Activated CD4-positive, alpha-beta T cell treated with anti-CD3 and anti-CD28 coated beads, Interleukin-2, amount 10 ng/mL, durations not matched to agents 7 days and 5 days (primary cell): ENCODE data around the gene FGF22. TPM values are rescaled to one million over a fixed set of nuclear protein-coding genes. Genes with fewer than 3 reads are reported as not detected.

Experiments
- CTCF ChIA-PET: fragments of 350-600 bp; sonication (Branson Sonifier 250); formaldehyde crosslinking; loops from one replicate; lab custom pipeline; 2021; ENCODE audit warnings: antibody characterized with exemption; lab: Charles Lee
- POLR2A ChIA-PET: fragments of 350-600 bp; sonication (Branson Sonifier 250); formaldehyde crosslinking; loops from one replicate; lab custom pipeline; 2021; ENCODE audit warnings: antibody characterized with exemption; lab: Charles Lee
- DNase-seq: peaks from one replicate; pipeline ENCODE4 v3.0.0-alpha.2; 2020
- H3K27ac Mint-ChIP-seq: one replicate; pipeline ENCODE4 v1.8.0; 2021; ENCODE audit warnings: mild to moderate bottlenecking, moderate library complexity, mixed read lengths
- H3K27me3 Mint-ChIP-seq: one replicate; pipeline ENCODE4 v1.8.0; 2021; ENCODE audit warnings: mixed read lengths
- H3K36me3 Mint-ChIP-seq: one replicate; pipeline ENCODE4 v1.8.0; 2021; ENCODE audit warnings: low read depth, mixed read lengths
- H3K4me1 Mint-ChIP-seq: one replicate; pipeline ENCODE4 v1.8.0; 2021; ENCODE audit warnings: mixed read lengths
- H3K4me3 Mint-ChIP-seq: one replicate; pipeline ENCODE4 v1.8.0; 2021; ENCODE audit warnings: mild to moderate bottlenecking, moderate library complexity, mixed read lengths
- H3K9me3 Mint-ChIP-seq: one replicate; pipeline ENCODE4 v1.8.0; 2021; ENCODE audit warnings: mixed read lengths
- total RNA-seq, 2 experiments: library from RNA; stranded (reverse); gene quantifications; one replicate each; pipeline ENCODE4 v1.2.3, GENCODE V29; 2021

The FGF22 gene
- total RNA-seq, 2 experiments from 2014 or later = 0.12 TPM; not detected in 1

DNA sequence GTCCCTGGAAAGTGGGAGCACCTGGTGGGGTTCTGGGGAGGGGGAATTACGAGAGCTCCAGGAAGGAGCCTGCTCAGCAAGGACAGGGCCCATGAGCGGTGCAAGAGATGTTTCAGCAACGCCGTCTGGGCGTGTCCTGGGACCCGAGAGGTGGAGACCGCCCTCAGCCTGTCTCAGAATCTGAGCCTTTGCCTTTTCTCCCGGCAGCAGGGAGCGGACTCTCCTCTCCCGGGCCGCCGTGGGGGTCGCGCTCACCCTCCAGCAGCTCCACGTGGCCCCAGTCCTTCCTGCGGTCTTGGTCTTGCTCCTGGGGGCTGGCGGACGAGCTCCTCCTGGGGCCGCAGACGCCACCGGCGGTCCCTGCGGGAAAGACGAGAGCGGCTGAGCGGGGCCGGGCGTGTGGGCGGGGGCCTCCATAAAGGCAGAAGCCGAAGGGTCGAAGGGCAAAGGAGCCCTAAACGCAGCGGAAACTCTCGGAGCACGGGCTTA lies 7.1 kb upstream of the FGF22 start:
- Mint-ChIP-seq H3K27me3 (no peaks in the 10 kb centered on the region), H3K27ac (peak overlapping the region; percentile 91), H3K9me3 (no peaks in the 10 kb centered on the region), H3K36me3 (peaks cover 19% of the 10 kb centered on the region), H3K4me3 (peak overlapping the region; percentile 96), H3K4me1 (peaks cover 22% of the 10 kb centered on the region)
- ChIA-PET CTCF (interaction anchor here (1.1 kb wide), 1 partner anchor 22 kb away, joined by 4 read pairs; no protein-coding TSS in a partner anchor), POLR2A (interaction anchor here (0.6 kb wide), 1 partner anchor 500 kb away, joined by 3 read pairs; no protein-coding TSS in a partner anchor)
- peak; percentile 26 for DNase-seq

DNA sequence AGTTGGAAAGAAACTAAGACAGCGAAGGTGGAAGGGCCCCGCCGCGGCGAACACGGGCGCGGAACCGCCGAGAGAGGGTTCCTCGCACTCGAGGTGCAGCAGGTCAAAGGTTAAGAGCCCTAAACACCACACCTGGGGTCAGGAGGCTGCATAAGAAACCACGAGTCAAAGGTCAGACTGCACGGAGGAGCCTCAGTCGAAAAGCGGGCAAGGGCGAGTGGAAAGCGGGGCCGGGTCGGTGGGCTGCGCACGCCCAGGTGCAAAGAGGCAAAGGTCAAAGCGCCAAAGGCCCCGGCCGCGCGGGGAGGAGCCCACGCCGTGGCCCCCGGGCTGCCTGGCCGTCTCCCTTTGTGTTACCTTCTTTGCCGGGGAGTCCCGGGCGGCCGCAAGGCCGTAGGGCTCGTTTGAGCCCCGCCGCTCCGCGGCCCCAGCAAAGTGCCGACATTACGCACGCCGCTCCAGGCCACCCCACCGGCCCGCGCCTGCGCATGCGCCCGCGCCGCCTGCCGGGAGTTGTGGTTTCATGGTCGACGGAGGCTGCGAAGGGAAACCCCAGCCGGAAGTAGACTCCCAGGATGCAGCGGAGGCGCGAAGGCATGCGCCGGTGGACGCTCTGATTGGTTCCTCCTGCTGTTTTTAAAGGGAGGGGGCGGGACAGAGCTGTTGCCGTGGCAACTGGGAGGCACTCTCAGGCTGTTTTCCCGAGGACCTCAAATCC lies 6.5 kb upstream of the FGF22 start, which contains the start of gene POLRMT:
TSS of gene POLRMT (minus strand) at position 470 of the 718 bp plus-strand sequence. CDS start at position 445, 25 bp downstream.
- peaks cover 22% of the 10 kb centered on the region for H3K4me1 Mint-ChIP-seq
- DNase-seq = peak; percentile 98
- no peaks in the 10 kb centered on the region for H3K27me3 Mint-ChIP-seq
- H3K4me3 Mint-ChIP-seq = peak within 1 kb of the TSS; percentile 96
- H3K27ac Mint-ChIP-seq = peak within 1 kb of the TSS; percentile 91
- H3K9me3 Mint-ChIP-seq = no peaks in the 10 kb centered on the region
- H3K36me3 Mint-ChIP-seq = peaks cover 17% of the 10 kb centered on the region
- ChIA-PET CTCF (interaction anchor here (0.7 to 1.3 kb wide), 5 partner anchors 9 to 122 kb away, joined by 3 to 5 read pairs (median 4); no protein-coding TSS in a partner anchor), POLR2A (interaction anchor here (0.6 kb wide), 1 partner anchor 499 kb away, joined by 3 read pairs; no protein-coding TSS in a partner anchor)

DNA sequence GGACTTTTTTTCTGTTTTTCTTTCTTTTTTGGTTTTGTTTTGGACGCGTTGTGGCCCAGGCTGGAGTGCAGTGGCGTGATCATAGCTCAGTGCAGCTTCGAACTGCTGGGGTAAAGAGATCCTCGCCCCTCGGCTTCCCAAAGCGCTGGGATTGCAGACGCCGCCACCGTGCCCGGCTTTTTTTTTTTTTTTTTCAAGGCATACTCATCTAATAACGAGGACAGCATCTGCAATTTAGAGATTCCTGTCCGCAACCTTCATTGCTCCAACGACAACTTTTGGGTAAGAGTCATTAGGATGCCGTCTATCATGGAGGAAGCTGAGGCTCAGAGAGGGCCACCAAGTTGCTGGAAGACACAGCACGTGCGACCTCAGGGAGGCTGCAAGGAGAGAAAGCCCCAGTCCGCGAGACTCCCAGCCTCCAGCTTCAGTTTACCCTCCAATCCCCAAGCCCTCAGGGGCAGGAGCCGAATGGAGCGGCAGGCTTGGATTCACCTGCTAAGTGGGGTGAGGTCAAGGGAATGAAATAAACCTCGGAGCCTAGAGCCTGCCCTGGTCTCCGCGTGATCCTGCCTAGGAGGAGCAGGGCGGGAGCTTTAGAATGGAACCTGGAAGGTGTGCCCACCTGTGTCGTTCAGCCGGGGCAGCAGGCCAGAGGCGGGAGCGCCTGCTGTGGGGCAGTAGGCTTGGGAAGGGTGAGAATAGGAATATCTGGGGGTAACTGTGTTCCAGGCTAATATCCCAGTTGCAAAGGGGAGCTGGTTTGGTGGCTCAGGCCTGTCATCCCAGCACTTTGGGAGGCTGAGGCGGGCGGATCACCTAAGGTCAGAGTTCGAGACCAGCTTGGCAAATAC lies 5.7 kb upstream of the FGF22 start:
- no peaks in the 10 kb centered on the region for H3K27me3 Mint-ChIP-seq
- H3K4me1 Mint-ChIP-seq = peaks cover 23% of the 10 kb centered on the region
- H3K27ac Mint-ChIP-seq = peak overlapping the region; percentile 85
- H3K4me3 Mint-ChIP-seq = peak overlapping the region; percentile 96
- peaks cover 9% of the 10 kb centered on the region for H3K36me3 Mint-ChIP-seq
- ChIA-PET CTCF (interaction anchor here (0.7 to 1.3 kb wide), 5 partner anchors 9 to 123 kb away, joined by 3 to 5 read pairs (median 4); no protein-coding TSS in a partner anchor), POLR2A (no interaction called here)
- H3K9me3 Mint-ChIP-seq = no peaks in the 10 kb centered on the region
- DNase-seq = no peak

DNA sequence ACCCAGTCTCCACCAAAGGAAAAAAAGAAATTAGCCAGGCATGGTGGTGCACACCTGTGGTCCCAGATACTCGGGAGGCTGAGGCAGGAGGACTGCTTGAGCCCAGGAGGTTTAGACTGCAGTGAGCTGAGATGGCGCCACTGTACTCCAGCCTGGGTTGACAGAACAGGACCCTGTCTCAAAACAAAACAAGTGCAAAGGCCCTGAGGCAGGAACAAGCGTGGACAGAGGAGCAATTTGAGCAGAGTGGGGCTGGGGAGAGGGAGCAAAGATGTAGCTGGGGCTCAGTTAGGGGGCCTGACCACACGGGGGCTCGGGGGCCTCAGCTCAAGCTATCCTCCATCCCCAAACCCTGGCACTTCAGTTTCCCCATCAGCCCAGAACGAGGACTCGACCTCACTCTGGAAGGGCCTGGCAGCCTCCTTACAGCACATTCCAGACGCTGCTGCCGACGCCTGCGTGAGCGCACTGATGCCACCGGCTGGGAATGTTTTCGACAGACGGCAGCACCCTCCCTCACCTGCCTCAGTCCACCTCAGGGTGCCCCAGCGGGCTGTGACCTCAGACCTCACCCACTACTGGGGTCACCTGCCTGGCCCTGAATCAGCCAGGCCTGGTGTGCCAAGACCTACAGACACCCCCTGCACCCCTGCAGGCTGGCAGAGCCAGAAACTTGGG lies 4.6 kb upstream of the FGF22 start:
- POLR2A ChIA-PET = no interaction called here
- no peaks in the 10 kb centered on the region for H3K9me3 Mint-ChIP-seq
- no peak overlapping the region for H3K4me3 Mint-ChIP-seq
- peaks cover 27% of the 10 kb centered on the region for H3K4me1 Mint-ChIP-seq
- CTCF ChIA-PET = interaction anchor here (1.3 kb wide), 1 partner anchor 8 kb away, joined by 4 read pairs; no protein-coding TSS in a partner anchor
- DNase-seq = no peak
- H3K36me3 Mint-ChIP-seq = peaks cover 8% of the 10 kb centered on the region
- peak overlapping the region; percentile 27 for H3K27ac Mint-ChIP-seq
- H3K27me3 Mint-ChIP-seq = peaks cover 2% of the 10 kb centered on the region

DNA sequence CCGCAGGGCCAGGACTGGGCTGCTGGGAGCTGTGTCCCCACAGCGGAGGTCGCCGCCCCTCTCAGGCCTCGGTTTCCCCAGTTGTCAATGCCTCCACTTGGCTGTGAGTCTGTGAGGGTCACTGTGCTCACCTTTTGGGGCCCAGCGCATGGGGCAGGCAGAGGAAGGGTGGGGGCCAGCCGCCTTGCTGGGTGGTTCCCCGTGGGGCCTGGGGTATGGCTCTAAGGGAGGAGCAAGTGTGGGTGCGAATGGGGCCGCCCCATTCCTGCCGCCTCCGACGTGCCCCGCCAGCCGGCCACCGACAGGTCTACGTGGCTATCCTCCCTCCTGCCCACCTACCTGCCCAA lies 800 bp upstream of the FGF22 start:
- H3K36me3 Mint-ChIP-seq = no peaks in the 10 kb centered on the region
- DNase-seq = no peak
- ChIA-PET CTCF (no interaction called here), POLR2A (no interaction called here)
- H3K4me3 Mint-ChIP-seq = peak overlapping the region; percentile 73
- no peaks in the 10 kb centered on the region for H3K9me3 Mint-ChIP-seq
- peaks cover 13% of the 10 kb centered on the region for H3K4me1 Mint-ChIP-seq
- H3K27ac Mint-ChIP-seq = peak overlapping the region; percentile 69
- peaks cover 2% of the 10 kb centered on the region for H3K27me3 Mint-ChIP-seq

DNA sequence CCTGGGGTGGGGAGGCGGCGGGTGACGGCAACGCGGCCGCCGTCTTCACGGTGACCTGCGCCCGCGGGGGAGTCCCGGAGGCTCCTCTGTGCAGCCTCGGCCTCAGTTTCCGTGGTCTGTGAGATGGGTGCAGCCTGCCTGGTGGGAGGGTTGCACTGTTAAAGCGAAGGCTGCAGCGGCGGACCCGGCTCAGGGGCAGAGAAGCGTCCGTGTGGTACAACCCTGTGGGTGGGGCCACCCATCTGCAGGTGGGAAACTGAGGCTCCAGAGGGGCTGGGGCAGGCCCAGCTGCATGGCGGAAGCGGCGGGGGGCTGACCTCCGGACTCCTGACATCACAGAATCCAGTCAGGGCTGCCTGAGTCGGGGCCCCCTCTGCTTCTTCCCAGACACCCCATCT lies 481 bp downstream of the FGF22 start:
- ChIA-PET CTCF (no interaction called here), POLR2A (no interaction called here)
- Mint-ChIP-seq H3K4me1 (peaks cover 9% of the 10 kb centered on the region), H3K27ac (no peak overlapping the region), H3K9me3 (no peaks in the 10 kb centered on the region), H3K27me3 (peaks cover 2% of the 10 kb centered on the region), H3K4me3 (peak overlapping the region; percentile 7), H3K36me3 (no peaks in the 10 kb centered on the region)
- DNase-seq = no peak

DNA sequence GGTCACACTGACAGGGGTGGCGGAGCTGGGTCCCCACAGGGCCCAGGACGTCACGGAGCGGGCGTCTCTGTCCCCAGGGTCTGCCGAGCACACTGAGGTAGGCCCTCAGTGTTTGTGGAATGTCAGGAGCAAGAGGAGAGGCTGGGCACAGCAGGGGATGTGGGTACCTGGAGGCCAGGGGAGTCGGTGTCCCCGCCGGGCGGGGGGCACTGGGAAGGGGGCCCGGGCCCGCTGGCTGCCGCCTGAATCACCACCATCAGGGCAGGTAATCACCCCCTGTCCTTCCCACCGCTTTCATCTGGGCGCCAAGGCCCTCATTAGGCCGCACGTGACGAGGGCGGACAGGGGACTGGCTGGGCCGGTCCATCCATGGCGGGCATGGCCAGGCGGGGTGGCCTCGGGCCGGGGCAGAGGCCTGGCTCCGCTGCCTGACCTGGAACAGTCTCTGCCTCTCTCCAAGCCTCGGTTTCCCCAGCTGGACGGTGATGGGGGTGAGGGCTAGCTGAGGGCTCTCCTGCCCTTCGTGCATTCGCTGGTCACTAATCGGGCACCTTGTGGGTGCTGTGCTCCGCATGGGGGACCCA lies 1.0 kb downstream of the FGF22 start:
- no peak for DNase-seq
- no peaks in the 10 kb centered on the region for H3K36me3 Mint-ChIP-seq
- H3K27ac Mint-ChIP-seq = no peak overlapping the region
- peaks cover 2% of the 10 kb centered on the region for H3K27me3 Mint-ChIP-seq
- CTCF ChIA-PET = interaction anchor here (0.6 to 1.2 kb wide), 3 partner anchors 158 to 640 kb away, joined by 3 to 4 read pairs (median 3); no protein-coding TSS in a partner anchor
- POLR2A ChIA-PET = no interaction called here
- no peak overlapping the region for H3K4me3 Mint-ChIP-seq
- no peaks in the 10 kb centered on the region for H3K9me3 Mint-ChIP-seq
- H3K4me1 Mint-ChIP-seq = peaks cover 9% of the 10 kb centered on the region

DNA sequence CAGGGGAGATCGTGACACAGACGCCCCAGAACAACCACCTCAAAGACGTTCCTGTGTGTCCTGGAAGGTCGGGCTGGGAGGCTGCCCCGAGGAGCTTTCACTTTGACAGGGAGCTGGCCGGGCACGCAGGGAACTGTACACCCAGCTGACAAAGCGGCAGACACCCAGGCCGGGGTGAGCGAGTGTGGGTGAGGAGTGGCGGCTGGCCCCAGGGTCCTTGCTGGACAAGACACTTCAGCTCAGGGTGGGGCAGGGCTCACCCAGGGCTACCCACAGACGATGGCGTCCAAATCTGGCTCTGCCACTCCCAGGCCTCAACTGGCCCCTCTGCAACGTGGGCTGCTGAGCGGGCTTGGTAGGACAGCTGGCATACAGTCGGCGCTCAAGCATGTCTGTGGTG lies 2.0 kb downstream of the FGF22 start:
- Mint-ChIP-seq H3K27ac (no peak overlapping the region), H3K4me3 (no peak overlapping the region), H3K4me1 (peaks cover 9% of the 10 kb centered on the region), H3K9me3 (no peaks in the 10 kb centered on the region), H3K36me3 (peaks cover 3% of the 10 kb centered on the region), H3K27me3 (peaks cover 2% of the 10 kb centered on the region)
- DNase-seq = no peak
- ChIA-PET POLR2A (no interaction called here), CTCF (interaction anchor here (1.2 kb wide), 1 partner anchor 157 kb away, joined by 3 read pairs; no protein-coding TSS in a partner anchor)

DNA sequence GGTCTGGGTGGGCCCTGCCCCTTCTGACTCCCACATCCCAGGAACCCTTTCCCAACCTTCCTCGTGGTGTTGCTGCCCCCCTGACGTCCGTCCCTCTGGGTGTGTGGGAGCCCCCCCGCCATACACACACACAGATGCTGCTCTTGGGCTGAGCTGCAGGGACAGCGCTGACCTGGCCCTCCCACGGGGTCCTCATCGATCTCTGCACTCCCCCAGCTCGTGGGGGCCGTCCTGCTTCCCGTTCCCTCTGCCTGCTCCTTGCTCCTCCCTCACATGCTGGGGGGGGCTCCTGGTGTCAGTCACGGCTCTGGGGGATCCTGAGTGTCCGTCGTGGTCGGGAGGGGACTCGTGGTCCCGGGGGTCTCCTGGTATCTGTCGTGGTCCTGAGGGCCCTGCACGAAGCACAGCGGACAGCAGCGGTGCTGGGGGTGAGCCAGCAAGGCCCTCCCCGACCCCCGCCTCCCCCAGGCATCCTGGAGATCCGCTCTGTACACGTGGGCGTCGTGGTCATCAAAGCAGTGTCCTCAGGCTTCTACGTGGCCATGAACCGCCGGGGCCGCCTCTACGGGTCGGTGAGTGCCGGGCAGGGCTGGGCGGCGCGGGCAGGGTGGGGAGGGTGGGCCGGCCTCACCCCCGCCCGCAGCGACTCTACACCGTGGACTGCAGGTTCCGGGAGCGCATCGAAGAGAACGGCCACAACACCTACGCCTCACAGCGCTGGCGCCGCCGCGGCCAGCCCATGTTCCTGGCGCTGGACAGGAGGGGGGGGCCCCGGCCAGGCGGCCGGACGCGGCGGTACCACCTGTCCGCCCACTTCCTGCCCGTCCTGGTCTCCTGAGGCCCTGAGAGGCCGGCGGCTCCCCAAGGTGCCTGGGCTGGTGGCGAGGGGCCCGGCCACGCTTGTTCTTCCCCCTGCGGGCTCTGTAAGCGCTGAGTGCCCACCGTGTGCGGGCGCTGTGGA lies 3.4 kb downstream of the FGF22 start:
- Mint-ChIP-seq H3K27ac (no peak overlapping the region), H3K9me3 (no peaks in the 10 kb centered on the region), H3K4me3 (no peak overlapping the region), H3K27me3 (peaks cover 2% of the 10 kb centered on the region), H3K4me1 (peaks cover 7% of the 10 kb centered on the region), H3K36me3 (peaks cover 3% of the 10 kb centered on the region)
- no peak for DNase-seq
- POLR2A ChIA-PET = no interaction called here
- CTCF ChIA-PET = interaction anchor here (1.2 kb wide), 1 partner anchor 9 kb away, joined by 4 read pairs; no protein-coding TSS in a partner anchor

DNA sequence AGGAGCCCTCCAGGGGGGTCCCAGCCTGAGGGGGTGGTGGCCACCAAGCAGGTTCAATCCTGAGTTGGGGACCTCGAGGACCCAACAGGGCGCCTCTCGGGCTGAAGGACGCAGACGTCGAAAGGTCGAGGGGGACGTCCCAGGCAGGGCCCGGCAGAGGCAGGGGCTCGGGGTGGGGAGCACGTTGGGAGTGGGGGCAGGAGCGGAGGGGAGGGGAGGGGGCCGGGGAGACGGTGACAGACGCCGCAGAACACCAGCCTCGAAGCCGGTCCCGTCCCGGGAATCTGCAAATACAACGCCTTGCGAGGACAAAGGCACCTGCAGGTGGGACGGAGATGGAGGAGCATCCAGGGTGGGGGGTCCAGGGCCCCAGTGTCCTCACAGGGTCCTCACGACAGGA lies 4.1 kb downstream of the FGF22 start:
- H3K27me3 Mint-ChIP-seq = peaks cover 2% of the 10 kb centered on the region
- H3K4me1 Mint-ChIP-seq = peaks cover 7% of the 10 kb centered on the region
- no peaks in the 10 kb centered on the region for H3K9me3 Mint-ChIP-seq
- H3K36me3 Mint-ChIP-seq = peaks cover 5% of the 10 kb centered on the region
- H3K4me3 Mint-ChIP-seq = no peak overlapping the region
- DNase-seq = no peak
- ChIA-PET CTCF (interaction anchor here (0.6 kb wide), 1 partner anchor 18 kb away, joined by 6 read pairs; no protein-coding TSS in a partner anchor), POLR2A (no interaction called here)
- H3K27ac Mint-ChIP-seq = no peak overlapping the region

DNA sequence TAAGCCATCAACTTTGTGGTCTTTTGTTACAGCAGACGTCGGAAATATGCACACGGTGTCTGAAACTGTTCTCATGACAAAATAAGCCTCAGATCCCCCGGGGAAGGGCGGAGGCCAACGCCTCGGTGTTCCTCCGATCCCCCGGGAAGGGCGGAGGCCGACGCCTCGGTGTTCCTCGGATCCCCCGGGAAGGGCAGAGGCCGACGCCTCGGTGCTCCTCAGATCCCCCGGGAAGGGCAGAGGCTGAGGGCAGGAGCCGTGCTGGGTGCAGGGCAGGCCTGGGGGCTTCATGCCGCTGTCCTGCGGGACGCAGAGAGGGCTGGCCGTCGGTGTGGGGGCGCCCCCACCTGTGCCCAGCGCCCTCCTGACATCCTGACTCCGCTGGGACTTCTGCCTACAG lies 4.7 kb downstream of the FGF22 start:
- Mint-ChIP-seq H3K36me3 (peaks cover 6% of the 10 kb centered on the region), H3K9me3 (no peaks in the 10 kb centered on the region), H3K4me3 (no peak overlapping the region), H3K27me3 (peaks cover under 1% of the 10 kb centered on the region), H3K27ac (no peak overlapping the region), H3K4me1 (peaks cover 1% of the 10 kb centered on the region)
- CTCF ChIA-PET = interaction anchor here (0.6 kb wide), 1 partner anchor 18 kb away, joined by 6 read pairs; no protein-coding TSS in a partner anchor
- POLR2A ChIA-PET = no interaction called here
- no peak for DNase-seq
